GM12864 (cell line): ENCODE results near the gene GIMAP4.

ENCODE experiments used
- DNase-seq: peaks from one replicate; pipeline ENCODE4 v3.0.0-alpha.2; 2011; ENCODE audit warnings: low read depth
- H3K4me3 ChIP-seq: 2 replicates; pipeline ENCODE4 v1.5.1; 2011; ENCODE audit warnings: mild to moderate bottlenecking, low read depth, low read length, control low read depth
- CTCF ChIP-seq: IDR thresholded peaks from 2 replicates; pipeline ENCODE4 v1.5.1; 2011; ENCODE audit warnings: low read depth, mild to moderate bottlenecking, moderate library complexity, low read length, control low read depth, inconsistent platforms; ENCODE audit errors: missing control alignments

Gene GIMAP4

GRCh38 chr7:150556521-150557138 is 10.6 kb upstream of the GIMAP4 start:
- no peak overlapping the region for H3K4me3 ChIP-seq

GRCh38 chr7:150560486-150560885 is 6.7 kb upstream of the GIMAP4 start:
- no peak for TF ChIP-seq CTCF
- no peak for DNase-seq
- no peak overlapping the region for H3K4me3 ChIP-seq

More at GRCh38 chr7:150556521-150557138, 10.6 kb upstream of the GIMAP4 start:
- no peak for DNase-seq
- no peak for TF ChIP-seq CTCF

GRCh38 chr7:150562919-150563318 is 4.3 kb upstream of the GIMAP4 start:
- no peak for DNase-seq
- no peak overlapping the region for H3K4me3 ChIP-seq
- TF ChIP-seq CTCF = no peak

- no peak for DNase-seq
- no peak overlapping the region for H3K4me3 ChIP-seq
- TF ChIP-seq CTCF = no peak
Observed at GRCh38 chr7:150564006-150564405, 3.2 kb upstream of the GIMAP4 start.

- no peak for DNase-seq
- no peak overlapping the region for H3K4me3 ChIP-seq
- no peak for TF ChIP-seq CTCF
Observed at GRCh38 chr7:150564566-150564965, 2.6 kb upstream of the GIMAP4 start.

GRCh38 chr7:150565239-150565638 is 2.0 kb upstream of the GIMAP4 start:
- no peak overlapping the region for H3K4me3 ChIP-seq
- no peak for DNase-seq
- TF ChIP-seq CTCF = no peak

- TF ChIP-seq CTCF = no peak
- no peak for DNase-seq
- no peak overlapping the region for H3K4me3 ChIP-seq
Observed at GRCh38 chr7:150566123-150566522, 1.1 kb upstream of the GIMAP4 start.
